GM12878 (cell line): ENCODE measurements around the gene FAM193A. TPM values are rescaled to one million over a fixed set of nuclear protein-coding genes. Genes with fewer than 3 reads are reported as not detected.
A peak's percentile ranks its signal among the peaks of the same experiment; 100 is the strongest.

ENCODE experiments used
- ATAC-seq: fragments of 200-7000 bp; cut with Tn5 transposase; 3 replicates; pipeline ENCODE4 v1.9.1; 2020; ENCODE audit warnings: mild to moderate bottlenecking, moderate library complexity
- BruUV-seq: library from RNA; stranded (reverse); fragments of 400-500 nt; replicated peaks from 2 replicates; lab custom pipeline; 2021; lab: Mats Ljungman, UMichigan
- CTCF ChIA-PET: fragments of 300-600 bp; sonication (Branson Sonifier 250); formaldehyde crosslinking; extraction: SDS; loops from one replicate; lab custom pipeline; 2021; ENCODE audit warnings: inconsistent platforms; lab: Yijun Ruan, JAX
- POLR2A ChIA-PET: fragments of 350-600 bp; formaldehyde crosslinking; extraction: SDS; loops from one replicate; lab custom pipeline; 2021; ENCODE audit warnings: inconsistent platforms; lab: Charles Lee
- RAD21 ChIA-PET: fragments of 300-600 bp; sonication (Branson Sonifier 250); formaldehyde crosslinking; loops from one replicate; lab custom pipeline; 2023; ENCODE audit warnings: antibody characterized with exemption; ENCODE audit not compliant: unreplicated experiment; lab: Charles Lee
- SMC1A ChIA-PET: fragments of 300-600 bp; sonication (Branson Sonifier 250); formaldehyde crosslinking; loops from one replicate; lab custom pipeline; 2023; ENCODE audit not compliant: unreplicated experiment, uncharacterized antibody; lab: Charles Lee
- DNase-seq: peaks from one replicate; pipeline ENCODE4 v3.0.0-alpha.2; 2011; ENCODE audit warnings: low read depth, low spot score
- FAIRE-seq: peaks from 3 replicates; lab custom pipeline; 2011; peaks lifted over from hg19 to GRCh38; lab: Jason Lieb, UNC
- H2AFZ ChIP-seq: 2 replicates; pipeline ENCODE4 v1.6.0; 2011; ENCODE audit warnings: low read depth, low read length, control low read depth; ENCODE audit not compliant: control insufficient read depth
- H3K27ac ChIP-seq: 2 replicates; pipeline ENCODE4 v1.5.1; 2011; ENCODE audit warnings: control low read depth; ENCODE audit not compliant: control insufficient read depth, insufficient read depth
- H3K27me3 ChIP-seq, 2 experiments: replicated peaks in 1 of 2; 2 replicates each; pipeline versions ENCODE4 v1.6.0 to v1.6.1; 2011; ENCODE audit warnings: low read length in 1 of 2; ENCODE audit not compliant: control insufficient read depth in 2 of 2, insufficient read depth in 2 of 2
- H3K36me3 ChIP-seq, 2 experiments: 2 replicates each; pipeline ENCODE4 v1.5.1; 2011; ENCODE audit warnings: low read length in 1 of 2; ENCODE audit not compliant: control insufficient read depth in 2 of 2, insufficient read depth in 2 of 2
- H3K4me1 ChIP-seq: 2 replicates; pipeline ENCODE4 v1.6.1; 2011; ENCODE audit warnings: mild to moderate bottlenecking, low read length, moderate library complexity, mixed read lengths; ENCODE audit not compliant: control insufficient read depth, insufficient read depth
- H3K4me2 ChIP-seq: 2 replicates; pipeline ENCODE4 v1.6.0; 2011; ENCODE audit warnings: control low read depth; ENCODE audit not compliant: control insufficient read depth, insufficient read depth
- H3K4me3 ChIP-seq: fragments of 200-600 bp; sonication (generic); 2 replicates; pipeline ENCODE4 v1.5.1; 2016
- H3K79me2 ChIP-seq: 2 replicates; pipeline ENCODE4 v1.6.0; 2011; ENCODE audit warnings: low read length; ENCODE audit not compliant: control insufficient read depth, insufficient read depth
- H3K9ac ChIP-seq: 2 replicates; pipeline ENCODE4 v1.8.0; 2011; ENCODE audit warnings: low read length, control low read depth, mixed read lengths; ENCODE audit not compliant: control insufficient read depth, insufficient read depth
- H3K9me3 ChIP-seq: replicated peaks from 3 replicates; pipeline ENCODE4 v1.5.1; 2011; ENCODE audit warnings: mild to moderate bottlenecking, low read length; ENCODE audit not compliant: control insufficient read depth, insufficient read depth
- H4K20me1 ChIP-seq: 2 replicates; pipeline ENCODE4 v1.6.0; 2011; ENCODE audit not compliant: control insufficient read depth, insufficient read depth
- BCL11A ChIP-seq: IDR thresholded peaks from 2 replicates; pipeline ENCODE4 v1.6.1; 2011; ENCODE audit warnings: low read depth, low read length
- CHD2 ChIP-seq: IDR thresholded peaks from 2 replicates; pipeline ENCODE4 v1.6.1; 2011; ENCODE audit warnings: low read depth, low read length, improper control_type of control experiment, borderline replicate concordance
- DPF2 ChIP-seq: fragments of 450-650 bp; IDR thresholded peaks from 2 replicates; pipeline ENCODE4 v1.6.1; 2017; ENCODE audit warnings: mild to moderate bottlenecking
- ESRRA ChIP-seq: IDR thresholded peaks from 2 replicates; pipeline ENCODE4 v1.6.1; 2012; ENCODE audit warnings: mild to moderate bottlenecking, low read length, improper control_type of control experiment
- EZH2 ChIP-seq: IDR thresholded peaks from 2 replicates; pipeline ENCODE4 v1.6.1; 2012; ENCODE audit warnings: low read depth, mild to moderate bottlenecking, control low read depth, inconsistent platforms, low read length, borderline replicate concordance; ENCODE audit not compliant: control insufficient read depth
- FOXM1 ChIP-seq: IDR thresholded peaks from 2 replicates; pipeline ENCODE4 v1.6.1; 2012; ENCODE audit warnings: low read depth, mild to moderate bottlenecking, inconsistent platforms, low read length, moderate library complexity
- KDM1A ChIP-seq: fragments of 200-600 bp; sonication (generic); IDR thresholded peaks from 2 replicates; pipeline ENCODE4 v1.6.1; 2016; ENCODE audit warnings: borderline replicate concordance
- KLF5 ChIP-seq: fragments of 450-650 bp; IDR thresholded peaks from 2 replicates; pipeline ENCODE4 v1.6.1; 2014; ENCODE audit warnings: mild to moderate bottlenecking; ENCODE audit not compliant: partially characterized antibody
- MTA2 ChIP-seq: fragments of 450-650 bp; IDR thresholded peaks from 2 replicates; pipeline ENCODE4 v1.6.1; 2016; ENCODE audit warnings: low read depth, mild to moderate bottlenecking, moderate library complexity
- NKRF ChIP-seq: fragments of 450-650 bp; conservative IDR thresholded peaks from 2 replicates; pipeline ENCODE4 v1.6.1; 2017; ENCODE audit warnings: mild to moderate bottlenecking, moderate library complexity
- NRF1 ChIP-seq: conservative IDR thresholded peaks from 2 replicates; pipeline ENCODE4 v1.6.1; 2011; ENCODE audit warnings: mild to moderate bottlenecking, low read depth, low read length, improper control_type of control experiment
- PML ChIP-seq: IDR thresholded peaks from 2 replicates; pipeline ENCODE4 v1.6.1; 2012; ENCODE audit warnings: low read length, inconsistent platforms
- POU2F2 ChIP-seq: IDR thresholded peaks from 3 replicates; pipeline ENCODE4 v1.6.1; 2011; ENCODE audit warnings: low read depth, mild to moderate bottlenecking, low read length, borderline replicate concordance
- SIX5 ChIP-seq: IDR thresholded peaks from 2 replicates; pipeline ENCODE4 v1.6.1; 2011; ENCODE audit warnings: mild to moderate bottlenecking, low read depth, low read length, moderate library complexity; ENCODE audit not compliant: severe bottlenecking
- SRF ChIP-seq, 2 experiments: IDR thresholded peaks; 2 replicates each; pipeline ENCODE4 v1.6.1; 2011; ENCODE audit warnings: low read depth in 2 of 2, low read length in 2 of 2, mild to moderate bottlenecking in 1 of 2, moderate library complexity in 1 of 2
- SUZ12 ChIP-seq: fragments of 200-600 bp; sonication (generic); IDR thresholded peaks from one replicate; pipeline ENCODE4 v1.6.1; 2018; ENCODE audit warnings: antibody characterized with exemption, mild to moderate bottlenecking; ENCODE audit not compliant: unreplicated experiment
- WGBS: methylation state at CpG from one replicate; pipeline ENCODE4 v1.1.6; 2016; ENCODE audit warnings: low lambda C conversion rate; ENCODE audit not compliant: insufficient replicate concordance, insufficient coverage; ENCODE audit errors: missing lambda C conversion rate; 5-methylcytosine and 5-hydroxymethylcytosine counted together
- in situ Hi-C: fragments of 300-500 bp; cut with MboI; formaldehyde crosslinking; loops from 9 replicates; pipeline ENCODE4 v1.14.3; 2018; ENCODE audit warnings: mixed read lengths
- intact Hi-C: fragments of 100-400 bp; cut with micrococcal nuclease; formaldehyde crosslinking; loops from one replicate; pipeline ENCODE4 v1.14.2; 2022; ENCODE audit not compliant: unreplicated experiment
- polyA plus RNA-seq, 11 experiments: library from polyadenylated mRNA; depleted of rRNA in 4 of 11; unstranded in 6 of 11; stranded (reverse) in 5 of 11; fragments of >200 nt; fragmentation: Nextera tagmentation in 4 of 11; fragmentation: Illumina TruSeq in 1 of 11; extraction: Ambion mirVana in 4 of 11; extraction: Trizol in 1 of 11; gene quantifications; 1 replicate in 1 of 11; 2 replicates in 10 of 11; pipeline versions ENCODE4 v1.2.1 to v1.2.3, GENCODE V29; 2011 to 2016; ENCODE audit warnings: inconsistent platforms in 2 of 11, missing spikeins in 2 of 11, low read depth in 1 of 11
- total RNA-seq, 4 experiments: library from RNA; depleted of rRNA in 3 of 4; stranded (reverse); fragments of >200 nt in 3 of 4; fragmentation: Illumina TruSeq in 1 of 4; extraction: Trizol in 1 of 4; gene quantifications; 2 replicates each; pipeline versions ENCODE4 v1.2.1 to v1.2.3, GENCODE V29; 2013 to 2021

FAM193A gene
- total and polyA plus RNA-seq, 10 of the 15 experiments (the other 5 are each of a cell fraction or from before 2014, with no cell fraction given): 0.52 to 23.3 (median 7.4) TPM

GRCh38 chr4:2595952-2596552 lies 59.6 kb downstream of the FAM193A start:
- Histone ChIP-seq H4K20me1 (0 out of 2 replicates have a peak, but pooled peaks cover 3% of the 10 kb centered on the region), H2AFZ (no peak overlapping the region), H3K79me2 (peaks cover 85% of the 10 kb centered on the region), H3K9ac (no peak overlapping the region), H3K9me3 (no peaks in the 10 kb centered on the region), H3K4me2 (peak overlapping the region; percentile 12; the same call in 1 of the 2 replicates), H3K4me3 (no peak overlapping the region)
- ChIA-PET RAD21 (interaction anchor here (1.4 kb wide), 1 partner anchor 60 kb away, joined by 4 read pairs; the partner anchor contains the start of gene FAM193A), SMC1A (interaction anchor here (1.0 to 1.1 kb wide), 2 partner anchors 29 to 100 kb away, joined by 3 read pairs; no protein-coding TSS in a partner anchor), CTCF (no interaction called here)
- no TSS peak for BruUV-seq
- WGBS: 72% methylated on average over 11 of the region's 11 CpGs
- no peak for ATAC-seq
- FAIRE-seq: no peak
- DNase-seq: no peak
- TF ChIP-seq SIX5 (no peak), NKRF (no peak), MTA2 (no peak), KDM1A (no peak), SRF (IDR thresholded peaks at IDR 0.05; ENCODE audit: low read depth in 2 of 2, low read length in 2 of 2) (no peak), PML (no peak), DPF2 (no peak), ESRRA (no peak), SUZ12 (no peak), FOXM1 (no peak), NRF1 (no peak), POU2F2 (no peak), CHD2 (no peak), KLF5 (no peak), EZH2 (no peak), BCL11A (no peak)
- TF ChIP-seq, all 136 proteins: peak for 0
- H3K27ac ChIP-seq: no peak overlapping the region; the same call in 1 of the 2 replicates
- H3K36me3 ChIP-seq: peaks cover 8 to 9% of the 10 kb centered on the region in 2 experiments; a peak in 3 of 4 replicates
- no peaks in the 10 kb centered on the region for H3K27me3 ChIP-seq
- POLR2A ChIA-PET: no interaction called here
- peaks cover 56% of the 10 kb centered on the region for H3K4me1 ChIP-seq
- in situ Hi-C loops (no loop called here), intact Hi-C loops (no loop called here)
